ENCODE measurements around the gene OVCA2.

Gene OVCA2

DNA sequence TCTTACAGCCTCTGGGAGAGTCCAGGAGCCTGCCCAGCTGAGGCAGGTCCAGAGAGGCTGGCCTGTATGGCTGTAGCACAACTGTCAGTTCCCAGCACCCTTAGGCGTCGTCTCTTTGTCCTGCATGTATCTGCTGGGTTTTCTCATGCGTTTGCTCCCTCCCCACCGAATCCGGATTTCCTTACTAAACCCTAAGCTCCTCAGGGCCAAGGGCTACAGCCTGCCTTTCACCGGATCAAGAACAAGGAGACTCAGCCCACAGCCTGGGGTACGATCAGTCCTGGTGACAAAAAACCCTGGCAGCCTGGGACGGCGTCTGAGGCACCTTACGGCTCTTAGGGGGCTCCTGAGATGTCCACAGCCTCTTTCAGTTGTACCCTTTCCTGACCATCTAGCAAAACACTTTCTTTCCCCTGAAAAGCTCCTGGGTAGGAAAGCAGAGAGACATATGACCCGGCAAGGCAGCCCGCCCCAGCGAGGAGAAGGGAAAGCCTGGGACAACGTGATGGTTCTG, 25.3 kb downstream of the OVCA2 start:
- DNase-seq, result no peak

DNA sequence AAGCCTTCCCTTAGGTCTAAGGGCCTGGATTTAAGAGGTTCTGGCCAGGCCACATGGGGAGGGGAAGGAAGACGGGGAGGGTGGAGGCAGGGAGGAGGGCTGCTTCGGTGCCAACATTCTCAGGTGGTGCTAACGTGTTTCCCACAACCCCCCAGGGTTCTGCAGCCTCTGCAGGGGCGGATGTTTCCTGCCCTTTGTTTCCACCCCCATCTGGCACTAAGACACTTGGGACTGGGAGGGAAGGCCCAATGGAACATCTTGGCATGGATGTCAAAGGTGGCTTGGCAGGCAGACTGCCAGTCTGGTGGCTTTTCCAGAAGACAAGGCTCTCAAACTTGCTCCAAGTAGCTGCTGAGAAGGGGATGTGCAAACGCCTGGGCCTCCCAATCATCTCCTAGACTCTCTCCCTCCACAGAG, 25.8 kb downstream of the OVCA2 start:
- DNase-seq, result no peak

DNA sequence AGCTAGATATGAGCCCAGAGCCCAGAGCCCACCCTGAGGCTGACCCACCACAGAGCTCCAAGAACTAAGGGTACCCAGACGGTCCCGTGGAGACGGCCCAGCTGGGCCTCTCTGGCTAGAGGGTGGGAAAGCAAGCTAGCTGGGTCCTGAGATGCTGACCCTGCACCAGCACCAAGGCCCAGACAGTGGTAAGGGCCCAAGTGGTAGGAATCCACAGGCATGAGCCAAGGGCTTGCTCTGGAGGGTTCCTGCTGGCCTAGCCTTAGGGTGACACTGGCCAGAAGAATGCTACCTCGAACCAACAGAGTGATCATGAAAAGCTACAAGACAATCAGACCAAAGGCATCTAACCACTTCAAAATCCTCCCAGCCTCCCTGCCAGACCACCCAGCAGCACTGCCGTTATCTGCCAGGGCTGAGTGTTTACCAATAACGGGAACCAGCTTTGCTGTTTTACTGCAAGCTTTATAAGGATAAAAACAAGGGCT, 26.3 kb downstream of the OVCA2 start:
- DNase-seq, result no peak

DNA sequence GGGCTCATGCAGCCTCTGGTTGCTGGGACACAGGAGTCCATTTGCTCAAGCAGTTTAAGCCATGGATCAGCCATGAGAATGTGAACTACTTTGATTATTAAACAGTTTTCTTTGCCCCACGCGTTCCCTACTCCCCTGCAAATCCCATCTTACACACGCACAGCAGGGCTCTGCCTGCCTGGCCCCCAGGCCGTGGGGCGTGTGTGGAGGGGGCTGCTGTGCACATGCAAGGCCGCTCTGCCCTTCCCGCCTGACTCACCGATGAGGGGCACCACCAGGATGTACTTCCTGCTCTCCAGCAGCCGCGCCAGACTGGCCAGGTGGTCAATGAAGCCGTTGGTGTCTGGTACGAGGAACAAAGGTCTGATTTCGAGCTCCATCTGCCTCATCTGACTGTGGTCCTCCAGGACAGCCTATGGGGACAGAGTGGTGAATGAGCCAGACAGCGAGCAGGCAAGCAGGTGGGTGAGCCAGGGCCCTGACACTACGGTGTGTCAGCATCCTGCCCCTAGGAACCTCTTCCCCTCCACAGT, 26.8 kb downstream of the OVCA2 start:
- no peak for DNase-seq

DNA sequence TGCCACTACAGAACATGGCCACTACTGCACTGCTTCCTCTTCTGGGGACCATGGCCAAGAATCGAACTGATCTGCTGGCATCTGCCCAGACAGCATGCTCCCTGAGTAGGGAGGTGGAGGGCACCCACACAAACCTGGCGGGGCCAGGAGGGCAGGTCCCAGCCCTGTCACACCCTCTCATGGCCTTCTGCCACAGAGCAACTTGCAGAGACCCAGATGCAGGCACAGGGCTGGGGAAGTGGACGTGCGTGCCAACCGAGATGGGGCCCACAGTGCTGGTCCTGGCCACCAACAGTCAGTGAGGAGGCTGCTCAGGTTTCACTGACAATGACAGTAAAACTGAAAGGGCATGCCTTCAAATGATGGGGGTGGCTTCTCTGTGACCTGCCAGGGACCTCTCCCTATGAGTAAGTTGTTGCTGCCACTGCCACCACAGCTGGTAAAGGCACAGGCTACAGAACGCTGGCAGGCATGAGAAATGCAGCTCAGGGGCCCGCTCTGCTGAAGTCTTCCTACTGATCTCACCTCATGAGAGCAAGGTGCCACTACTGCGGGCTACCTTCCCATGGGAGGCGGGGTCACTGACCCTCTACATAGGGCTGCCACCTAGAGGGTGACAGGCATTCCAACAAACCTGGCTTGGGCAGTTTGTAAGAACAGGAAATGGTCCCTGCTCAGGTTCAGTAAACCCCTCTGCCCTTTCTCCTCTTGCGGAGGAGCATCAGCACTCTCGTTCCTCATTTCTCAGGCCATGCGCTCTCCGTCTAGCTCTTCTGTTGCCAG, 28.6 kb downstream of the OVCA2 start:
- DNase-seq, result no peak

DNA sequence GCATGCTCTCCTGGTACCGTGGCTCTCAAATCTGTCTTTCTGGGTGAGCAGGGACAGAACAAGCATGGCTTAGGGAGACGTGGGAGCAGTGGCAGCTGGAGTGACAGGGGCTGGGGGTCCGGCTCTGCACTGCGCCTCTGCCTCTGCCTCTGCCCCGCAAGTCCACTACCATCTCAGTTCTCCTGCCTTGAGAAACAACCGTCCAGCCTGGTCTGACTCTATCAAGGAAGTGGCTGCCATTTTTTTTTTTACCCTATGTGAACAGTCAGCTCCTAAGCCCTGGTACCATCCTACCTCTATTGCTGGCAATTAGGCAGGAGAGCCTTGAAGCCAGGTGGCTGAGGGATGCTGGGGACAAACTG, 29.2 kb downstream of the OVCA2 start:
- no peak for DNase-seq

DNA sequence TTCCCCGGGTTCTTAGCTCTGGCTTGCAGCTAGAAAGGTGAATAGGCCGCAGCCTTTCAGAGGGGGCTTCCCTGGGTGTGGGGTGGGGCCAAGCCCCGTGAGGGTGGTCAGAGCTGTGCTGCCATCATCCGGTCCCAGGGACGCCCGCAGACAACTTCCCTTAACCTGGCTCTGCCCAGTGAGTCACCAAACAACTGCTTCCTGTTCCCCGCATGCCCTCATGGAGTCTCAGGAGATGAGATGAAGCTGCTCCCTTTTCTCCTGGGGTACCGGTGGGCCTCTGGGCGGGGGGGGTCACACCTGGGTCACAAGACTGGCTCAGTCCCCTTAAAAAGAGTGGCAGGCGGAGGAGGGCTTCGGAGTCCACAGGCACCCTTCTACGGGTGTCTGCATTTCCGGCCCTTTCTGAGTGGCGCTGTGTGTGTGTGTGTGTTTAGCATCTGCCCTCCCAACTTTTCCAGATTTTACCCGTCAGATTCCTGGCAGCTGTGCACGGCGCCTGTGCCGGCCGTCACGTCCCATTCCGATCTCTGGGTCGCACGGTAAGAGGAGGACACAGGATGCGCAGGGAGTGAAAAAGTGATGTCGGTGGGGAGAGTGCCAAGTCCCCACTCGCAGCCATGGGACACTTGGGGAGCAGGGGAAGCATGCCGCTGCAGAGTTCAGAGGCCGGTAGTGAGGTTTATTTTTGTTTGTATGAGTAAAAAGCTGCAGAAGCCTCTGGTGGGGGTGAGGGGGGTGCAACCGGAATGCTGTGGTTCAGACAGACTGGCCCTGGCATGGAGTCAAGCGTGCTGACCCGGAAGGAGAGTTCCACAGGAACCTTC, 29.8 kb downstream of the OVCA2 start:
- no peak for DNase-seq

DNA sequence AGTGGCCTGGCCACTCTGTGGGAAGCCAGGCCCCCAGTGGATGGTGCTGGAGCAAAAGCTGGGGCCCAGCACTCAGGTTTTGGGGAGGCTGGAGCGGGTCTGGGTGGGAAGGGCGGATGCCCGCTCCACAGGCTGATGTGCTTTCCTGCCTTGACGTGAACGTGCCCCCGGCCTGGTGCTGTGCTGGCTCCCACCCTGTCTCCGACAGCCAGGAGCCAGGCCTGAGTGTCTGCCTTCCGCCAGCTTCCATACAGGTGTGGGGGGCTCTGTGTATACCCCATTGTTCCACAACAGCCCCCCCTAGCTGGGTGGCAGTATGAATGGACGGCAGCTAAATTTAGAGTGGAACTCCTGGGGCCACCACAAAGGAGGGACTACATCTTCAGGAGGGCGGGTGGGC, 33.1 kb downstream of the OVCA2 start:
- DNase-seq, result no peak

DNA sequence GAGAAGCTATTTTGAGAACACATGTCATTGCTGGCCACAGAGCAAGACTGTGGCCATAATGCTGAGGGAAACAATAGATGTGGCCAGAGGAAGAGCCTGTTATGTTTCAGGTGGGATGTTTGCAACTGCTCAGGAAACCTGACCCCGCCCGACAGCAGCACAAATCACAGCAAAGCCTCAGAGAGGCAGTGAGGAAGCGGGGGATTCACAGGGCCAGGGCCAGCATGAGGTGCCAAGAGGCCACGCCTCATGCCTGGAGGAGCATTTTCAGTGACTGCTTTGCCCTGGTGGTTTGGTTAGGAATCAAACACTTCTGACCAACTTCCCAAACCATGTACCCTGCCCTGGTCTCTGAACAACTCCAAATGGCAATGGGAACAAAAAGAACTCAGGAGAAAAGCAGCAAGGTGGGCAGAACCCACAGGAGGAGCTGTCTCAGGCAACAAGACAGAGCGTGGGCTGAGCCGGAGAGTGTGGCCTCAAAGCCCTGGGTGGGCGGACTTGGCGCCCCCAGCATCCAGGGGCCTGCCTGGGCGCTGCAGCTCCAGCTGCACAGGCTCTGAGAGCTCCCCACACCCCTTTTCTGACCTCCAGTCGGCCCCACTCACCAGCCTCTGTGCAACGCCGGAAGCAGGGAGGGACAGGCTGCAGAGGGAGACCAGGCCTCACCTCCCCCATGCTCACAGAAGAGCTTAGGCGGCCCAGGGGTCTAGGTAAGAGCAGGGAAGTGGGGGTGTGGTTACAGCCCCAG, 33.7 kb downstream of the OVCA2 start:
- no peak for DNase-seq

DNA sequence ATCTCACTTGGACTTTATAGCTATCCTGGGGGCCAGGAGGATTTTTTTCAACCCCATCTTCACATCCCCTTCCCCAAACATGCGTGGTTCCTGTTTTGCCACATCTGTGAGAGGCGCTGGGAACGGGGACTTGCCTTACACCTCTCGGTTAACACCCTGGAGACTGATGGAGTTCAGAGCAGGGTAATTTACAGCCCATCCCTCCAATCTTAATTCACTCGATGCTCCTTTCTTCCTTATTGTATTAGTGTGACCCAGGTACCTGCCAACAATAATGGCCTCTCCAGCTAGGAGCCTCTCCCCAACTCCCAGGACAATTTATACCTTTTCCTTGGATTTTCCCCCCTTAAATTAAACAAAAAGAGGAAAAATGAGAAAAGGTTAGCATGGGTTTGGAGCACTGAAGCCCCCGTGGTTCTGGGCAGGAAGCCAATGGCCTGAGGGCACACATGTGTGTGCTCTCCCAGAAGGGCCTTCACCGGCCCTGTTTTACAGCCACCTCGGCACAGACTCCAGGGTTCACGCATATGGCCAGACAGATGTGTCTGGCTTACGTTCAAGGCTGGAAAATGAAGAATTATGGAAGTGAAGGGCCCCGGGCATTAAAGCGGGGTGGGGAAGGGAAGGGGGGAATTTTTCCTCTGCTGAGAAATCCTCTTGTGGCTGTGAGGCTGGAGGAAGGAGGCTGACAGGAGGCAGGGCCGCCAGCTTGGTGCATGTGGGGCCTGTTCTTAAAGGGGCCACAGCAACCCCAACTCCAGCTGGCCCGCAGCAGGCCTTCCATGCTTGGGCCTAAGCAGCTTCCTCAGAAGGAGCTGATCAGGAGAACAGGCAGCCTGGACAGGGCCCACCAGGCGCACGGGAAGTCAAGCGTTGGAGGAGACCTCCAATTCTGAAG, 34.5 kb downstream of the OVCA2 start:
- no peak for DNase-seq

DNA sequence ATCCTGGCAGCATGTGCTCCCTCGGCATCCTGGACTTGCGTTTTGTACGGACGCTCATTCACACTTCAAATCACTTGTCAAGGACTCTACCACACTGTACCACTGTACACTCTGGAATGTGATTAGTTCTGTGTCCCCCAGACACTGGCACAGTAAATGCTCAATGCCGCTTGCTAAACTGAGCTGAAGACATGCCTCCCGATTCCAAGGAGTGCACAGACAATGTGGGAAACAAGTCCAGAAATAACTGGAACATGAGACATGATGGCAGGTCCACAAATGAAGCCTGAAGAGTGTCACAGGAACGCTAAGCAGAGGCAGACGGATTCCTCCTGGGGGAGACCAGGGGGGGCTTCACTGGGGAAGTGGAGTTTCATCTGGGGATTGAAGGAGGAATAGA, 35.2 kb downstream of the OVCA2 start:
- DNase-seq, result no peak

DNA sequence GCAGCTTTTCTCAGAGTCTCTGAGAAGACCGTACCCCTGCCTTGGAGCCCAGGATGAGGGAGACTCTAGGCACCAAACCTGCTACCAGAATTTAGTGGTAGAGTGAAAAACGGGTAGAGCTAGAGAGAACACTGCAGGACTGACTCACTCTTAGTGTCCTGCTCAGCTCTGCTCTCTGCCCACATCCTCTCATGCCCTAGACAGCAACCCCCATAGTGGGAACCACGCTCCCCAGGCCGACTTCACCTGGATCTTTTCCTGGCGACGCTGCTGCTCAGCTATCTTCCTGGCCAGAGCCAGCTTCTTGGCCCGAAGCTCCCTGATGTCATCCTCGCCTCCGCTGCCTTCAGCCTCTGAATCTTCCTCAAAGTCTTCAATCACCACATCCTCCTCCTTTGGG, 39.7 kb downstream of the OVCA2 start:
- DNase-seq, result no peak

DNA sequence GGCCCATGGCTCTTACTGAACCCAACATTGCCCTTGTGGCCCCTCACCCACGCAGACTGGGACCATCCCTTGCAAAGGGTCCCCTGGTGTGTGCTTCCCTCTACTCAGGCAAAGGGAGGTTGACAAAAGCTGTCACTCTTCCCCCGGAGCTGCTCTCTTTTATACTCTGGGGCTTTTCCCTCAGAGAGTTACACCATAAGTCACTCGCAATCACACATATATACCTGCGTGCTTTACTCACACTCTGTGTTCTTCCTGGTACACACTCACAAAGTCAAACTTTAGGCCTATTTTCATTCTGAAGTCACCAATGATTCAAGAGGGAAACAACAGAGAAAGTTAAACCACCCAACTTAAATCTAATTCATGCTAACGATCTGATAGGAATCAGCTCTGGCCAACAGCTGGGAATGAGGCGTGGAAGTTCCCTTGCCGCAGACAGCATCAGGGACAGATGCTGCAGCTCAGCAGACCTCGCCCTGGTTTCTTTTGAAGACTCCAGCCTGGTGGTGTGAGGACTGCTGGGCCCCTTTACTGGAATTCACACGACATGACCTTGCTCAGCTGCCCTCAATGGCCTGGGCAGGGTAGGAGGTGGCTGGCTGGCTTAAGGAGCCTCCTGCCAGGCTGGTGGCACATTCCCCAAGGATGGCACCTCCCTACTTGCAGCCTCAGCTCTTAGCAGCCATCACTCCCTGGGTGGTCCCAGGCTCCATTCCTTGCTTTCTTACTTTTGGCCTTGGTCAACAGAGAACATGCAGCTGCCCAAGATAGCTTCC, 40.4 kb downstream of the OVCA2 start:
- no peak for DNase-seq

DNA sequence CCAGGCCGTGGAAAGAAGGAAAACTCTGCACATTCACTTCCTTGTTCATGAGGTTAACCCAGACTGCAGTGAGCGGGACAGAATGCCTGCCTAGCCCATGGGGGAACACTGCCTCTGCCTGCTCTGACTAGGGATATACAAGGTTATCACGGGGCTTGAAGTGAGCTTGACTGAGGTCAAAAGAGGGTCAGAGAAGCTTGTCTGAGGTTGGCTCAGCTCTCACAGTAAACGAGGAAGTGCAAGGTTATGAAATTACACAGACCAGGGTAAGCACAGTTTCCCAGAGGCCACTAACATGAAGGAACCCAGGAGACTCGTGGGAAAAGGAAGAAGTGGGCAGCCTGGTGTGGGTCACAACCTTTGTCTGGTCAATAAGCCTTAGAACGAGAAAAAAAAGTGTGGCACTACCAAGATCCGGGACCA, 41.8 kb downstream of the OVCA2 start:
- DNase-seq, result no peak

DNA sequence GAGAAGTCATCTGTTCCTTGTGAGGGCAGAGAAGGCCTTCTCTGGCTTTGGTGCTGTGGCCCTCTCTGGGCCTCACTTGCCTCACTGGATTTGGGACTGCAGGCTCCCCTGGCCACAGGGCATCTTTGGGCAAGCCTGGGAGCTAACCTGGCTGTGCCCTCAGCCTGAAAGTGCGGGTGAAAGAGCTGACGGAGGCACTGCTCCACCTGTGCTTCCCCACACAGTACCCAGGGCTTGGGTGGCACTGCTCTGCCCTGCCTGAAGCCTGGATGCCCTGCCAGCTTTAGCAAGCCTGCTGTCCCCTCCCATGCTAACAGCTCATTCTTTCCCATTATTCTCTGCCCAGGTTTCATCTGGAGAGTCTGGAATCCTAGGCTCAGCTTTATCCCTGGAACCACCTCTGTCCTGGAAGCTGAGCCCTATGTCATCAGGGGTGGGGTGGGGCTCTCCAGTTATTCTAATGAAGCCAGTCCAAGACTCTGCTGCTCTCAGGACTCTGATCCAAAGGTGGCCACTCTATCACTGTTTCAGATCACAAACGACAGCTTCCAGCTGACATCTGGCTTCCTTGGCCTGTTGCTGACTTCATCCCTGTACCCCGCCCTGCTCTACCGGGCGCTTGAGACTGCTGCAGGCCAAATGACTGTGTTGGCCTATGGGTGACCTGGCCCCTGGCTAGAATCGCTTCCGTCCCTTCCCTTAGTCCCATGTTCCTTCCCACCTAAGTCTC, 42.4 kb downstream of the OVCA2 start:
- no peak for DNase-seq

DNA sequence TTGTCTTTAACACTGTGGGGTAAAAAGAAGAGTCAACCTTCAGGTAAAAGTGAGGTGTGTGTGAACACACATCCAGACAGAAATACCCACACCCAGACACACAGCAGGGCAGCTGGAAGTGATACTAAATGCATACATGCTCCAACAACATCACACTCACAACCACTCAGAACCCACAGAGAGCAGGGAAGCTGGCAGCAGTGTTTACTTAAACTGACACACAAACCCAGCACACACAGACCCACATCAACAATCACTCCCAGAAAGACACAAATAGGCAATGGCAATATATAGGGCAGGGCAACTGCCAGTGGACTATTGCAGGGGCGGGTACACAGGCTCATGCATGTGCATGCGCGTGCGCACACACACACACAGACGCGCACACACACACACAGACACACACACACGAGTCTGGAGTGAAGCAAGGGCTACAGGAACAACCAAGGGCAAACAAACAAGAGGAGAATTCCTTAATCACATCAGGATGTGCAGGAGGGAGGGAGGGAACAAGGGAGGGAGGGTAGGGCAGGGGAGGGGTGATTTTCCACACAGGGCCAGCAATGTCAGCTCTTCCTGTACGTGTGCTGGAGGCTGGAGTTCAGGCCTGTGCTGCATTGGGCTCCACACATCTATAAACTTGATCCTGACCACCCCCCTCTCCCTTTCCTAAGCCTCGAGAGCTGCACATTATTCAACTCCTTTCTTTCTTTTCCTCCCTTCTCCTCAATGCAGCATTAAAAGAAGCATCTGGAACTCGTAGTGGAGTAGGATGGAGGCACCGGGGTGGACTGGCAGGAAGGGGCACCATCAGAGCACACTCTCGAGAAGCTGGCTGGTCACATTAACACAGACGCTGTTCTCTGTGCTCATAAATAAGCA, 43.2 kb downstream of the OVCA2 start:
- no peak for DNase-seq

DNA sequence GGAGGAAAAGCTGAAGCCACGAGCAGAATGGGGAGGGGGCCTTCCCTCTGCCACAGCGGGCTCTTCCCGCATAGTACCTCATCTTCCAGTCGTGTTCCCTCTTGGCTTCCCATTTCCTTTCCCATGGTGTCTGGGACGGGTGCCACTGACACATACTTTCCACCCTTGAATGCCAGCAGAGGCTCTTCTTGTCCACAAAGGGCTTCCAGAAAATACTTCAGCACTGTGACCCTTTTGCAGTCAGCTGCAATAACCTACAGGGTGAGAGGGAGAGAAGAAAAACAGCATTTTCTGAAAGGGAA, 43.8 kb downstream of the OVCA2 start:
- no peak for DNase-seq

DNA sequence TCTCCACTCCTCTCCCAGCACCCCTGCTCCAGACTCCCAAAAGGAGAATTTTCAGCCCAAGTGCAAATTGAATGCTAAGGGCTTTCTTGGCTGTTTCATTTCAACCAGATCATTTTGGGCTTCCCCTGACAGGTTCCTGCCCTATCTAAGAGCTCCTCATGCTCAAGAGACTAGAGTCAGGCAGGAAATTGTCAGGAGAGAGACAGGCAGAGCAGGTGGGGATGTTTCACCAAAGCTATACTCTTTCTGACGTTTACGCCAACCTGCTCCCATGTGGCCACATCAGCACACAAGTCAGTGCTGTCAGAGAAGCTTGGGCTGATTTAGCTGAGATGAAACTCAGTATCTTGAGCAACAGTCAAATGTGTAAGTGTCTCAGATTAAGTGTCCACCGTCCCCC, 44.5 kb downstream of the OVCA2 start:
- DNase-seq, result no peak

DNA sequence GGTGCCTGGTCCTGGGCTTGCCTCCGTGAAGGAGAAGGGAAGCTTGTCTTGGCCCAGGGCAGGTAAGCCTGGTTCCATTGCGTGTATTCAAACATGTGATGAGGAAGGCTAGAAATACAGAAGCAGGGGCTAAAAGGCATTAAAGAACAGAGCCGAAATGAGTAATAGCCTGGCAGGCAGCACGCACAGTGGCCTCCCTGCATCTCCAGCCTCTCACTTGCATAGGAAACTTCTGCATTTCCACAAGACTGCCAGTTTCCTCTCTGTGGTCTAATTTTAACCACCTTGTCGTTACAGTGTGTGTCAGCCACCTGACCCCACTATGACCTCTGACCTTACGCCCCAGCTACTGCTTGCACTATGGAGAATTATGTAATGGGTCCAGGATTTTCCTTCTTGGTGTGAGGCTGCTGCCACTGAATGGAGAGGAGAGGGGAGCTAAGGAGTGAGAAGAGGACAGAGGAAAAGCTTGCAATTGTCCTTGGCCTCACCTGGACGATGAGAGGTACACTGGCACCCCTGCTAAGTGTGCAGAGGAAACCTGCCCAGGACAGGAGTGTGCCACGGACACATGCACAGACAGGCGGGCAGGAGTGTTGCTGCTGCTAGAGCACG, 45.9 kb downstream of the OVCA2 start:
- no peak for DNase-seq
